ENCODE results near the gene EPM2A.

DNA sequence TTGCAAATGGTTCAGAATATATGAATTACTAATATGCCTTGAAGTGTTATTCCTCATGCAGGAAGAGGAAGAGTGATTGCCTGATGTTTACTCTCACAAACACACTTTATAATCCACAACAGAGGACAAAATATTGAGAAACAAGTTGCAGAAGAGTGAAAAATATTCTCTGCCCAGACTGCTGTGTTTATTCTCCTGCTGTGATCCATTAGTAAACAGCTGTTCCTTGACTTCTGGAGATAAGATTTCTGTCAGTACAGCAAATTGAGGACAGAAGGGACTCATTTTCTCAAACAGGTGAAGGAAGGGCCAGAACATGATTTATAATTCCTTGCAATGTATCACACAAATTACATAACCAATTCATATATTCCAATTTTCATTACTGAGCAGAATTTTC lies 148.0 kb downstream of the EPM2A start:
- no peak for TF ChIP-seq POLR2A (IDR thresholded peaks at IDR 0.05)
- TF ChIP-seq, protein P1, sequence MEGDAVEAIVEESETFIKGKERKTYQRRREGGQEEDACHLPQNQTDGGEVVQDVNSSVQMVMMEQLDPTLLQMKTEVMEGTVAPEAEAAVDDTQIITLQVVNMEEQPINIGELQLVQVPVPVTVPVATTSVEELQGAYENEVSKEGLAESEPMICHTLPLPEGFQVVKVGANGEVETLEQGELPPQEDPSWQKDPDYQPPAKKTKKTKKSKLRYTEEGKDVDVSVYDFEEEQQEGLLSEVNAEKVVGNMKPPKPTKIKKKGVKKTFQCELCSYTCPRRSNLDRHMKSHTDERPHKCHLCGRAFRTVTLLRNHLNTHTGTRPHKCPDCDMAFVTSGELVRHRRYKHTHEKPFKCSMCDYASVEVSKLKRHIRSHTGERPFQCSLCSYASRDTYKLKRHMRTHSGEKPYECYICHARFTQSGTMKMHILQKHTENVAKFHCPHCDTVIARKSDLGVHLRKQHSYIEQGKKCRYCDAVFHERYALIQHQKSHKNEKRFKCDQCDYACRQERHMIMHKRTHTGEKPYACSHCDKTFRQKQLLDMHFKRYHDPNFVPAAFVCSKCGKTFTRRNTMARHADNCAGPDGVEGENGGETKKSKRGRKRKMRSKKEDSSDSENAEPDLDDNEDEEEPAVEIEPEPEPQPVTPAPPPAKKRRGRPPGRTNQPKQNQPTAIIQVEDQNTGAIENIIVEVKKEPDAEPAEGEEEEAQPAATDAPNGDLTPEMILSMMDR (IDR thresholded peaks at IDR 0.05), result no peak

Measured in right lobe of liver (tissue), 4 donors.